ENCODE measurements around the gene CHD9NB.
"Not testable (repeated sequence)": the region's sequence is repeated elsewhere in the genome, so short reads cannot be mapped to it uniquely, and the experiment has no call there.

CHD9NB gene

DNA sequence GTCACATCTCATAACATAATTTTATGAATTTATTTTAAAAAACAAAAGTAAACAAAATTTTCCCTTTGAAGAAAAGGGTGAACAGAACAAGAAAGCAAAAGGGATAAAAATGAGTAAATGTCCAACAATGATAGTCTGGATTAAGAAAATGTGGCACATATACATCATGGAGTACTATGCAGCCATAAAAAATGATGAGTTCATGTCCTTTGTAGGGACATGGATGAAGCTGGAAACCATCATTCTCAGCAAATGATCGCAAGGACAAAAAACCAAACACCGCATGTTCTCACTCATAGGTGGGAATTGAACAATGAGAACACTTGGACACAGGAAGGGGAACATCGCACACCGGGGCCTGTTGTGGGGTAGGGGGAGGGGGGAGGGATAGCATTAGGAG, 1.4 kb downstream of the CHD9NB start:
- H3K4me2 ChIP-seq (ENCODE audit: low read length); H3K79me2 ChIP-seq (ENCODE audit: control insufficient read depth, insufficient read depth, low read length, poor library complexity); H3K18ac ChIP-seq (ENCODE audit: low read length); H2BK120ac ChIP-seq (ENCODE audit: insufficient read depth, low read length, poor library complexity); H3K14ac ChIP-seq (ENCODE audit: low read length); H3K9ac ChIP-seq (ENCODE audit: low read length); H4K91ac ChIP-seq (ENCODE audit: low read depth, low read length); H3K4me3 ChIP-seq (ENCODE audit: low read depth, low read length); H3K36me3 ChIP-seq (ENCODE audit: control insufficient read depth in 1 of 2, insufficient read depth in 2 of 2, low read length in 2 of 2); H4K8ac ChIP-seq (ENCODE audit: low read depth, low read length); H3K9me3 ChIP-seq (ENCODE audit: insufficient read depth, low read depth, low read length); DNase-seq; H3K27me3 ChIP-seq (ENCODE audit: insufficient read depth, low read length); H3K27ac ChIP-seq (ENCODE audit: low read depth, low read length); H2AK5ac ChIP-seq (ENCODE audit: low read length); H3K4ac ChIP-seq (ENCODE audit: low read depth, low read length); H4K12ac ChIP-seq (ENCODE audit: low read depth, low read length); H2AFZ ChIP-seq (ENCODE audit: insufficient read depth, low read length, poor library complexity); H2BK12ac ChIP-seq (ENCODE audit: low read length); H3K23ac ChIP-seq (ENCODE audit: low read length); H2BK5ac ChIP-seq (ENCODE audit: low read depth, low read length, poor library complexity): not testable (repeated sequence)
- Histone ChIP-seq H3K79me1 (ENCODE audit: low read length) (peaks cover 14% of the 10 kb centered on the region), H3K4me1 (ENCODE audit: control insufficient read depth in 1 of 2, insufficient read depth in 2 of 2, low read length in 2 of 2) (peaks cover 2 to 12% of the 10 kb centered on the region in 2 experiments)
- no CpG with 5 or more reads among the region's 4 CpGs for WGBS (ENCODE audit: extremely low coverage, insufficient coverage, insufficient read length)

DNA sequence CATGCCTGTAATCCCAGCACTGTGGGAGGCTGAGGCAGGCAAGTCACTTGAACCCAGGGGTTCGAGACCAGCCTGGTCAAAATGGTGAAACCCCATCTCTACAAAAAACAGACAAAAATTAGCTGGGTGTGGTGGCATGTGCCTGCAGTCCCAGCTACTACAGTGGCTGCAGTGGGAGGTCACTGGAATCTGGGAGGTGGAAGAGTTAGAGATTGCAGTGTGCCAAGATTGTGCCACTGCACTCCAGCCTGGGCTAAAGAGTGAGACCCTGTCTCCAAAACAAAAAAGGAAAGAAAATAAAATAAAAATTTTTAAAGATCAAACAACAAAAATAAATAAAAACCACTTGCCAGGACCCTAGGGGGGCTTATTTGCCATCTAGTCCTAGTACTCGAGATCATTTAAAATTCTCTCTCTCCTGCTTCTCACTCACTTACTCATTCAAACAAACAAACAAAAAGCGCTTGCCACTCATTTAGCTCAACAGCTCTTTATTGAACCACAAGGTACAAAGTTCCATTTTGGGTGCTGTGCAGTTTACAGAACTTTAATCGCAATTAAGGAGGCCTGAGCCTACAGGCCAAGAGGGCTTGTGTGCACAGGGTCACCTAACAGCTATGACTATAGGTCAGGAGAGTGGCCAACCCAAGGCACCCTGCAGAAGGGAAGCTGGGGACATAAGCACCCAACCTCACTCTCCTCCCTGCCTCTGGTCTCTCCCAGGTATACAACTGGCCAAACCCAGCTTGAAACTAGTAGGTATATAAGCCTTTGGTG, 4.4 kb downstream of the CHD9NB start:
- no peak for DNase-seq
- no peaks in the 10 kb centered on the region for H3K27me3 ChIP-seq (ENCODE audit: insufficient read depth, low read length)
- H3K9me3 ChIP-seq (ENCODE audit: insufficient read depth, low read depth, low read length), result no peaks in the 10 kb centered on the region
- H3K4me1 ChIP-seq (ENCODE audit: control insufficient read depth in 1 of 2, insufficient read depth in 2 of 2, low read length in 2 of 2), result peaks cover 2 to 4% of the 10 kb centered on the region in 2 experiments
- H2AFZ ChIP-seq (ENCODE audit: insufficient read depth, low read length, poor library complexity), result no peak overlapping the region
- H4K8ac ChIP-seq (ENCODE audit: low read depth, low read length), result no peak overlapping the region
- no peak overlapping the region for H3K4ac ChIP-seq (ENCODE audit: low read depth, low read length)
- H4K91ac ChIP-seq (ENCODE audit: low read depth, low read length), result no peak overlapping the region
- no peak overlapping the region for H4K12ac ChIP-seq (ENCODE audit: low read depth, low read length)
- no peaks in the 10 kb centered on the region for H3K36me3 ChIP-seq (ENCODE audit: control insufficient read depth in 1 of 2, insufficient read depth in 2 of 2, low read length in 2 of 2)
- no peak overlapping the region for H3K23ac ChIP-seq (ENCODE audit: low read length)
- H3K9ac ChIP-seq (ENCODE audit: low read length), result no peak overlapping the region
- H2BK12ac ChIP-seq (ENCODE audit: low read length), result no peak overlapping the region
- no peak overlapping the region for H3K18ac ChIP-seq (ENCODE audit: low read length)
- no peak overlapping the region for H3K14ac ChIP-seq (ENCODE audit: low read length)
- H2AK5ac ChIP-seq (ENCODE audit: low read length), result no peak overlapping the region
- no peak overlapping the region for H3K4me2 ChIP-seq (ENCODE audit: low read length)
- no peak overlapping the region for H3K4me3 ChIP-seq (ENCODE audit: low read depth, low read length)
- no peaks in the 10 kb centered on the region for H3K79me2 ChIP-seq (ENCODE audit: control insufficient read depth, insufficient read depth, low read length, poor library complexity)
- no peak overlapping the region for H3K27ac ChIP-seq (ENCODE audit: low read depth, low read length)
- 100% methylated on average over 1 of the region's 4 CpGs for WGBS (ENCODE audit: extremely low coverage, insufficient coverage, insufficient read length)
- H2BK5ac ChIP-seq (ENCODE audit: low read depth, low read length, poor library complexity), result no peak overlapping the region
- no peaks in the 10 kb centered on the region for H3K79me1 ChIP-seq (ENCODE audit: low read length)
- H2BK120ac ChIP-seq (ENCODE audit: insufficient read depth, low read length, poor library complexity), result no peak overlapping the region

DNA sequence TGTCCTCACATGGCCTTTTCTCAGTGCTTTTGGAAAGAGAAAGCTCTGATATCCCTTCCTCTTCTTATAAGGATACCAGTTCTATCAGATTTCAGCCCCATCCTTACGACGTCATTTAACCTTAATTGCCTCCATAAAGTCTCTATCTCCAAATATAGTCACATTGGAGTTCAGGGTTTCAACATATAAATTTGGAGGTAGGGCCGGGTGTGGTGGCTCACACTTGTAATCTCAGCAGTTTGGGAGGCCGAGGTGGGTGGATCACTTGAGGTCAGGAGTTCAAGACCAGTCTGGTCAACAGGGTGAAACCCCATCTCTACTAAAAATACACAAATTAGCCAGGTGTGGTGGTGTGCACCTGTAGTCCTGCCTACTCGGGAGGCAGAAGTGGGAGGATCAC, 5.2 kb downstream of the CHD9NB start:
- not testable (repeated sequence) for H2AFZ ChIP-seq (ENCODE audit: insufficient read depth, low read length, poor library complexity); H2BK12ac ChIP-seq (ENCODE audit: low read length); H3K79me2 ChIP-seq (ENCODE audit: control insufficient read depth, insufficient read depth, low read length, poor library complexity); H3K4me2 ChIP-seq (ENCODE audit: low read length); H2BK120ac ChIP-seq (ENCODE audit: insufficient read depth, low read length, poor library complexity); H3K4ac ChIP-seq (ENCODE audit: low read depth, low read length); H2AK5ac ChIP-seq (ENCODE audit: low read length); H3K14ac ChIP-seq (ENCODE audit: low read length); H4K8ac ChIP-seq (ENCODE audit: low read depth, low read length); H3K9ac ChIP-seq (ENCODE audit: low read length); H3K79me1 ChIP-seq (ENCODE audit: low read length); H2BK5ac ChIP-seq (ENCODE audit: low read depth, low read length, poor library complexity); H3K27me3 ChIP-seq (ENCODE audit: insufficient read depth, low read length); H3K27ac ChIP-seq (ENCODE audit: low read depth, low read length); H3K18ac ChIP-seq (ENCODE audit: low read length); H4K91ac ChIP-seq (ENCODE audit: low read depth, low read length); H3K23ac ChIP-seq (ENCODE audit: low read length); H3K4me1 ChIP-seq (ENCODE audit: control insufficient read depth in 1 of 2, insufficient read depth in 2 of 2, low read length in 2 of 2); DNase-seq; H3K4me3 ChIP-seq (ENCODE audit: low read depth, low read length); H4K12ac ChIP-seq (ENCODE audit: low read depth, low read length); H3K9me3 ChIP-seq (ENCODE audit: insufficient read depth, low read depth, low read length); H3K36me3 ChIP-seq (ENCODE audit: control insufficient read depth in 1 of 2, insufficient read depth in 2 of 2, low read length in 2 of 2)
- WGBS (ENCODE audit: extremely low coverage, insufficient coverage, insufficient read length), result no CpG with 5 or more reads among the region's 5 CpGs

DNA sequence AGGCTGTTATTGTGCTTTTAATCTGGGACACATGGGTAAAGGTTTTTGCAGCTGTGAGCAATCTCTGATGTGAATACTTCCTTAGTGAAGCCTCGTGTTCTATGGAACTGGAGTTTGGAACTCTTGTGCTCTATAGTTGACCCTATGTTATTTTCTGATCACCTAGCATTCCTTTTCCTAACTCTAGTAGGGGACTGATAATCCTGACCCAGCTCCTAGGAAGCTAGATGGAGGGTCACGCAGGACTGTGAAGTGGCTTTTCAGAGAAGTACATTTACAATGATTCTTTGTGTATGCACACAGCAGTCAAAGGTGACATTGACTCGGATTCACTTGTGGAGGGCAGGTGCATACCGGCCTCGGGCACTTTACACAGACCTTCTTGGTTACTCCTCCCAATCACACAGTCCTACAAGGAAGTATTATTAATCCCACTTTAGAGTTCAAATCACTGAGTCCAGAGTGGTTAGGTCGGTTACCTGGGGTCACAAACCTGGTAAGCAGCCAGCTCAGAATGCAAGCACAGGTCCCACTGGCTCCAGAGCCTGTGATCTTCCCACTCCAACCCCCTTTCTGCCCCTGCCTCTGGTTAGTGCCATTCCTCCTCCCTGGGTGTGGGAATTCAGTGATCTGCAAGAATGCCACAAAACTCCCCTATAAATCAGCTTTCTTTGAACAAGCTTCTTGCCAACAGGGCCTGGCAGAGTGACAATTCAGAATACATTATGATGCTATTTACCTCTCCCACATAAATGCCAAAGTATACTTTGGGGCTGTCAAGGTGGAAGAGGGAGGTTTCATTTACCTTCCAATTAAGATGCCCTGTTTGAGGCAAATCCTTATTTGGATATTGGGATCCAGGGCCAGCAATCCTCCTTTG, 7.1 kb downstream of the CHD9NB start:
- WGBS (ENCODE audit: extremely low coverage, insufficient coverage, insufficient read length), result no CpG with 5 or more reads among the region's 6 CpGs

More for the DNA sequence above, 7.1 kb downstream of the CHD9NB start:
- Histone ChIP-seq H3K27me3 (ENCODE audit: insufficient read depth, low read length) (no peaks in the 10 kb centered on the region), H2AK5ac (ENCODE audit: low read length) (no peak overlapping the region), H3K79me2 (ENCODE audit: control insufficient read depth, insufficient read depth, low read length, poor library complexity) (no peaks in the 10 kb centered on the region), H3K9me3 (ENCODE audit: insufficient read depth, low read depth, low read length) (no peaks in the 10 kb centered on the region), H3K79me1 (ENCODE audit: low read length) (peaks cover 5% of the 10 kb centered on the region), H3K18ac (ENCODE audit: low read length) (no peak overlapping the region), H2BK12ac (ENCODE audit: low read length) (no peak overlapping the region), H3K27ac (ENCODE audit: low read depth, low read length) (no peak overlapping the region), H2BK120ac (ENCODE audit: insufficient read depth, low read length, poor library complexity) (no peak overlapping the region), H3K36me3 (ENCODE audit: control insufficient read depth in 1 of 2, insufficient read depth in 2 of 2, low read length in 2 of 2) (no peaks in the 10 kb centered on the region), H4K12ac (ENCODE audit: low read depth, low read length) (no peak overlapping the region), H3K9ac (ENCODE audit: low read length) (no peak overlapping the region), H3K4me3 (ENCODE audit: low read depth, low read length) (no peak overlapping the region), H2AFZ (ENCODE audit: insufficient read depth, low read length, poor library complexity) (no peak overlapping the region), H3K4ac (ENCODE audit: low read depth, low read length) (no peak overlapping the region), H3K4me1 (ENCODE audit: control insufficient read depth in 1 of 2, insufficient read depth in 2 of 2, low read length in 2 of 2) (peaks cover 3 to 6% of the 10 kb centered on the region in 2 experiments), H3K23ac (ENCODE audit: low read length) (no peak overlapping the region), H4K8ac (ENCODE audit: low read depth, low read length) (no peak overlapping the region), H3K4me2 (ENCODE audit: low read length) (no peak overlapping the region), H3K14ac (ENCODE audit: low read length) (no peak overlapping the region), H4K91ac (ENCODE audit: low read depth, low read length) (no peak overlapping the region), H2BK5ac (ENCODE audit: low read depth, low read length, poor library complexity) (no peak overlapping the region)
- no peak for DNase-seq
